HEK293 (cell line): ENCODE results near the gene GGN.

Experiments used
- CTCF ChIA-PET: fragments of 350-600 bp; formaldehyde crosslinking; extraction: SDS; loops from one replicate; lab custom pipeline; 2021; ENCODE audit warnings: antibody characterized with exemption; lab: Yijun Ruan, JAX
- POLR2A ChIA-PET: fragments of 300-600 bp; formaldehyde crosslinking; extraction: SDS; loops from one replicate; lab custom pipeline; 2020; ENCODE audit warnings: antibody characterized with exemption, inconsistent platforms; lab: Yijun Ruan, JAX
- H3K27ac ChIP-seq: fragments of 200-500 bp; sonication (Bioruptor generic); 2 replicates; pipeline ENCODE4 v1.5.1; 2014; ENCODE audit warnings: low read depth, low read length, control low read depth, inconsistent platforms; ENCODE audit errors: extremely low read depth
- H3K36me3 ChIP-seq, 2 experiments: fragments of 200-500 bp in 1 of 2; sonication (Bioruptor generic) in 1 of 2; 1 replicate in 1 of 2; 2 replicates in 1 of 2; pipeline ENCODE4 v1.5.1; 2014 to 2017; ENCODE audit warnings: inconsistent platforms in 2 of 2, low read length in 2 of 2; ENCODE audit not compliant: control insufficient read depth in 2 of 2, insufficient read depth in 1 of 2
- H3K4me1 ChIP-seq: fragments of 200-500 bp; sonication (Bioruptor generic); 2 replicates; pipeline ENCODE4 v1.5.1; 2014; ENCODE audit warnings: mild to moderate bottlenecking, low read length, inconsistent platforms; ENCODE audit not compliant: control insufficient read depth, insufficient read depth
- H3K4me3 ChIP-seq: 2 replicates; pipeline ENCODE4 v1.5.1; 2011; ENCODE audit warnings: low read depth, mild to moderate bottlenecking, control low read depth, low read length, moderate library complexity
- H3K9me3 ChIP-seq: fragments of 200-500 bp; sonication (Bioruptor generic); 2 replicates; pipeline ENCODE4 v1.5.1; 2014; ENCODE audit warnings: low read depth, low read length, inconsistent platforms; ENCODE audit not compliant: control insufficient read depth, insufficient read depth
- CTCF ChIP-seq: fragments of 450-650 bp; formaldehyde crosslinking; IDR thresholded peaks from 2 replicates; pipeline ENCODE4 v1.5.1; 2016; ENCODE audit warnings: missing biosample characterization, missing genetic modification characterization
- MYNN ChIP-seq: fragments of 450-650 bp; formaldehyde crosslinking; IDR thresholded peaks from 2 replicates; pipeline ENCODE4 v1.5.1; 2016; ENCODE audit warnings: missing biosample characterization, missing genetic modification characterization, borderline replicate concordance
- REPIN1 ChIP-seq: fragments of 450-650 bp; formaldehyde crosslinking; IDR thresholded peaks from 2 replicates; pipeline ENCODE4 v1.5.1; 2017; ENCODE audit warnings: missing biosample characterization, missing genetic modification characterization, low read depth
- REST ChIP-seq: fragments of 450-650 bp; formaldehyde crosslinking; IDR thresholded peaks from 2 replicates; pipeline ENCODE4 v1.5.1; 2016; ENCODE audit warnings: missing biosample characterization, missing genetic modification characterization
- SCRT2 ChIP-seq: fragments of 450-650 bp; formaldehyde crosslinking; IDR thresholded peaks from 2 replicates; pipeline ENCODE4 v1.5.1; 2016; ENCODE audit warnings: missing biosample characterization, missing genetic modification characterization
- ZBTB20 ChIP-seq: fragments of 450-650 bp; formaldehyde crosslinking; IDR thresholded peaks from 2 replicates; pipeline ENCODE4 v1.5.1; 2016; ENCODE audit warnings: missing biosample characterization, missing genetic modification characterization
- ZBTB21 ChIP-seq: fragments of 450-650 bp; formaldehyde crosslinking; IDR thresholded peaks from 2 replicates; pipeline ENCODE4 v1.5.1; 2017; ENCODE audit warnings: missing biosample characterization, missing genetic modification characterization
- ZFHX2 ChIP-seq: fragments of 450-650 bp; formaldehyde crosslinking; conservative IDR thresholded peaks from 2 replicates; pipeline ENCODE4 v1.5.1; 2016; ENCODE audit warnings: missing biosample characterization, missing genetic modification characterization
- ZNF157 ChIP-seq: fragments of 450-650 bp; formaldehyde crosslinking; IDR thresholded peaks from 2 replicates; pipeline ENCODE4 v1.5.1; 2016; ENCODE audit warnings: missing biosample characterization, missing genetic modification characterization
- ZNF202 ChIP-seq: fragments of 450-650 bp; formaldehyde crosslinking; IDR thresholded peaks from 2 replicates; pipeline ENCODE4 v1.5.1; 2016; ENCODE audit warnings: missing biosample characterization, missing genetic modification characterization, borderline replicate concordance
- ZNF223 ChIP-seq: fragments of 450-650 bp; formaldehyde crosslinking; IDR thresholded peaks from 2 replicates; pipeline ENCODE4 v1.5.1; 2016; ENCODE audit warnings: missing biosample characterization, missing genetic modification characterization
- ZNF23 ChIP-seq: fragments of 450-650 bp; formaldehyde crosslinking; IDR thresholded peaks from 2 replicates; pipeline ENCODE4 v1.5.1; 2016; ENCODE audit warnings: missing biosample characterization, missing genetic modification characterization, borderline replicate concordance
- ZNF24 ChIP-seq: fragments of 450-650 bp; formaldehyde crosslinking; IDR thresholded peaks from 2 replicates; pipeline ENCODE4 v1.5.1; 2016; ENCODE audit warnings: missing biosample characterization, missing genetic modification characterization
- ZNF266 ChIP-seq: fragments of 450-650 bp; formaldehyde crosslinking; IDR thresholded peaks from 2 replicates; pipeline ENCODE4 v1.5.1; 2016; ENCODE audit warnings: missing biosample characterization, missing genetic modification characterization, low read depth
- ZNF311 ChIP-seq: fragments of 450-650 bp; formaldehyde crosslinking; IDR thresholded peaks from 2 replicates; pipeline ENCODE4 v1.5.1; 2017; ENCODE audit warnings: missing biosample characterization, missing genetic modification characterization, borderline replicate concordance
- ZNF324 ChIP-seq: fragments of 450-650 bp; formaldehyde crosslinking; IDR thresholded peaks from 2 replicates; pipeline ENCODE4 v1.5.1; 2016; ENCODE audit warnings: missing biosample characterization, missing genetic modification characterization
- ZNF354C ChIP-seq: fragments of 450-650 bp; formaldehyde crosslinking; IDR thresholded peaks from 2 replicates; pipeline ENCODE4 v1.5.1; 2016; ENCODE audit warnings: missing biosample characterization, missing genetic modification characterization, low read depth, borderline replicate concordance
- ZNF391 ChIP-seq: fragments of 450-650 bp; formaldehyde crosslinking; IDR thresholded peaks from 2 replicates; pipeline ENCODE4 v1.5.1; 2016; ENCODE audit warnings: low read depth, missing biosample characterization, missing genetic modification characterization, borderline replicate concordance
- ZNF404 ChIP-seq: fragments of 450-650 bp; formaldehyde crosslinking; IDR thresholded peaks from 2 replicates; pipeline ENCODE4 v1.5.1; 2017; ENCODE audit warnings: missing biosample characterization, missing genetic modification characterization
- ZNF416 ChIP-seq: fragments of 450-650 bp; formaldehyde crosslinking; IDR thresholded peaks from 2 replicates; pipeline ENCODE4 v1.5.1; 2016; ENCODE audit warnings: missing biosample characterization, missing genetic modification characterization
- ZNF473 ChIP-seq: fragments of 450-650 bp; formaldehyde crosslinking; IDR thresholded peaks from 2 replicates; pipeline ENCODE4 v1.5.1; 2017; ENCODE audit warnings: missing biosample characterization, missing genetic modification characterization
- ZNF48 ChIP-seq: fragments of 450-650 bp; formaldehyde crosslinking; IDR thresholded peaks from 2 replicates; pipeline ENCODE4 v1.5.1; 2016; ENCODE audit warnings: missing biosample characterization, missing genetic modification characterization
- ZNF548 ChIP-seq: fragments of 450-650 bp; formaldehyde crosslinking; IDR thresholded peaks from 2 replicates; pipeline ENCODE4 v1.5.1; 2016; ENCODE audit warnings: missing biosample characterization, missing genetic modification characterization
- ZNF600 ChIP-seq: fragments of 450-650 bp; formaldehyde crosslinking; IDR thresholded peaks from 2 replicates; pipeline ENCODE4 v1.5.1; 2016; ENCODE audit warnings: missing biosample characterization, missing genetic modification characterization
- ZNF621 ChIP-seq: fragments of 450-650 bp; formaldehyde crosslinking; IDR thresholded peaks from 2 replicates; pipeline ENCODE4 v1.5.1; 2017; ENCODE audit warnings: missing biosample characterization, missing genetic modification characterization
- ZNF624 ChIP-seq: fragments of 450-650 bp; formaldehyde crosslinking; IDR thresholded peaks from 2 replicates; pipeline ENCODE4 v1.5.1; 2017; ENCODE audit warnings: missing biosample characterization, missing genetic modification characterization
- ZNF660 ChIP-seq: fragments of 450-650 bp; IDR thresholded peaks from 2 replicates; pipeline ENCODE4 v1.5.1; 2018; ENCODE audit warnings: missing biosample characterization, mild to moderate bottlenecking, missing genetic modification characterization
- ZNF707 ChIP-seq: fragments of 450-650 bp; formaldehyde crosslinking; IDR thresholded peaks from 2 replicates; pipeline ENCODE4 v1.5.1; 2016; ENCODE audit warnings: missing biosample characterization, missing genetic modification characterization
- ZNF747 ChIP-seq: fragments of 450-650 bp; formaldehyde crosslinking; IDR thresholded peaks from 2 replicates; pipeline ENCODE4 v1.5.1; 2016; ENCODE audit warnings: missing biosample characterization, missing genetic modification characterization
- ZNF792 ChIP-seq: fragments of 450-650 bp; formaldehyde crosslinking; IDR thresholded peaks from 2 replicates; pipeline ENCODE4 v1.5.1; 2016; ENCODE audit warnings: missing biosample characterization, missing genetic modification characterization
- TF ChIP-seq, protein P1 (sequence below): fragments of 450-650 bp; formaldehyde crosslinking; IDR thresholded peaks from 2 replicates; pipeline ENCODE4 v1.5.1; 2016; ENCODE audit warnings: missing biosample characterization, missing genetic modification characterization, low read depth
- TF ChIP-seq, protein P2 (sequence below): fragments of 450-650 bp; formaldehyde crosslinking; IDR thresholded peaks from 2 replicates; pipeline ENCODE4 v1.5.1; 2017; ENCODE audit warnings: missing biosample characterization, mild to moderate bottlenecking, missing genetic modification characterization, moderate library complexity

Gene GGN

DNA sequence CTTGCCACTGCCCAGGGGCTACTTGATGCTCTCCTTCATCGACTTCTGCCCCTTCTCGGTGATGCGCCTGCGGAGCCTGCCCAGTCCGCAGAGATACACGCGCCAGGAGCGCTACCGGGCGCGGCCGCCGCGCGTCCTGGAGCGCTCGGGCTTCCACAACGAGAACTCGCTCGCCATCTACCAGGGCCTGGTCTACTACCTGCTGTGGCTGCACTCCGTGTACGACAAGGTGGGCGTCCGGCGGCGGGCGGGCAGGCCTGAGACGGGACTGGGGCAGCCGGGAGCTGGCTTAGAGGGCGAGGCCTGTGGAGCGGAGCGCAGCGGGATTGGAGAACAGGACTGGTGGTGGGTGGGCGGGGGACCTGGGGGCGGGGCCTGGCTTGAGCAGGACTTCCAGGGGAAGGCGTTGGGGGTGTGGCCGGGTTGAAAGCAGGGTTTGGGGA lies 26.2 kb downstream of the GGN start:
- Histone ChIP-seq H3K4me1 (peaks cover 10% of the 10 kb centered on the region), H3K4me3 (peak overlapping the region; percentile 55), H3K36me3 (no peaks in the 10 kb centered on the region; a peak in 1 of 3 replicates), H3K27ac (no peak overlapping the region), H3K9me3 (no peaks in the 10 kb centered on the region)
- ChIA-PET POLR2A (interaction anchor here (0.6 to 2.8 kb wide), 15 partner anchors 8 to 1041 kb away, joined by 3 to 49 read pairs (median 4); partner anchors contain the start of genes EIF3K, FAM98C, GGN and KCNK6), CTCF (interaction anchor here (0.6 to 1.4 kb wide), 7 partner anchors 12 to 170 kb away, joined by 3 to 5 read pairs (median 4); partner anchors contain the start of genes CATSPERG and PSMD8)
- TF ChIP-seq REST (tag by site-specific recombination) (no peak), ZNF157 (tag by site-specific recombination) (no peak), ZNF23 (tag by site-specific recombination) (no peak), ZNF792 (tag by site-specific recombination) (no peak), ZNF391 (tag by site-specific recombination) (no peak), ZNF354C (tag by site-specific recombination) (no peak), ZNF621 (tag by site-specific recombination) (no peak), ZNF548 (no peak), ZNF324 (tag by site-specific recombination) (no peak), CTCF (tag by site-specific recombination) (peak; percentile 86), REPIN1 (tag by site-specific recombination) (no peak), ZBTB21 (no peak), ZNF223 (tag by site-specific recombination) (no peak), ZNF202 (tag by site-specific recombination) (no peak), ZNF747 (tag by site-specific recombination) (no peak), MYNN (tag by site-specific recombination) (no peak), ZNF473 (tag by site-specific recombination) (no peak), ZNF600 (tag by site-specific recombination) (peak; percentile 76; the same call in 1 of the 2 replicates), ZNF624 (tag by site-specific recombination) (no peak), ZBTB20 (no peak; the same call in 1 of the 2 replicates), ZNF404 (no peak), ZNF266 (tag by site-specific recombination) (no peak), ZNF707 (tag by site-specific recombination) (no peak), ZNF311 (tag by site-specific recombination) (no peak), ZNF660 (no peak), ZNF48 (no peak), SCRT2 (tag by site-specific recombination) (no peak), ZNF416 (no peak), ZFHX2 (tag by site-specific recombination) (no peak), ZNF24 (tag by site-specific recombination) (no peak)
- TF ChIP-seq, protein P1, sequence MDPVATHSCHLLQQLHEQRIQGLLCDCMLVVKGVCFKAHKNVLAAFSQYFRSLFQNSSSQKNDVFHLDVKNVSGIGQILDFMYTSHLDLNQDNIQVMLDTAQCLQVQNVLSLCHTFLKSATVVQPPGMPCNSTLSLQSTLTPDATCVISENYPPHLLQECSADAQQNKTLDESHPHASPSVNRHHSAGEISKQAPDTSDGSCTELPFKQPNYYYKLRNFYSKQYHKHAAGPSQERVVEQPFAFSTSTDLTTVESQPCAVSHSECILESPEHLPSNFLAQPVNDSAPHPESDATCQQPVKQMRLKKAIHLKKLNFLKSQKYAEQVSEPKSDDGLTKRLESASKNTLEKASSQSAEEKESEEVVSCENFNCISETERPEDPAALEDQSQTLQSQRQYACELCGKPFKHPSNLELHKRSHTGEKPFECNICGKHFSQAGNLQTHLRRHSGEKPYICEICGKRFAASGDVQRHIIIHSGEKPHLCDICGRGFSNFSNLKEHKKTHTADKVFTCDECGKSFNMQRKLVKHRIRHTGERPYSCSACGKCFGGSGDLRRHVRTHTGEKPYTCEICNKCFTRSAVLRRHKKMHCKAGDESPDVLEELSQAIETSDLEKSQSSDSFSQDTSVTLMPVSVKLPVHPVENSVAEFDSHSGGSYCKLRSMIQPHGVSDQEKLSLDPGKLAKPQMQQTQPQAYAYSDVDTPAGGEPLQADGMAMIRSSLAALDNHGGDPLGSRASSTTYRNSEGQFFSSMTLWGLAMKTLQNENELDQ (tag by site-specific recombination) = no peak
- TF ChIP-seq, protein P2, sequence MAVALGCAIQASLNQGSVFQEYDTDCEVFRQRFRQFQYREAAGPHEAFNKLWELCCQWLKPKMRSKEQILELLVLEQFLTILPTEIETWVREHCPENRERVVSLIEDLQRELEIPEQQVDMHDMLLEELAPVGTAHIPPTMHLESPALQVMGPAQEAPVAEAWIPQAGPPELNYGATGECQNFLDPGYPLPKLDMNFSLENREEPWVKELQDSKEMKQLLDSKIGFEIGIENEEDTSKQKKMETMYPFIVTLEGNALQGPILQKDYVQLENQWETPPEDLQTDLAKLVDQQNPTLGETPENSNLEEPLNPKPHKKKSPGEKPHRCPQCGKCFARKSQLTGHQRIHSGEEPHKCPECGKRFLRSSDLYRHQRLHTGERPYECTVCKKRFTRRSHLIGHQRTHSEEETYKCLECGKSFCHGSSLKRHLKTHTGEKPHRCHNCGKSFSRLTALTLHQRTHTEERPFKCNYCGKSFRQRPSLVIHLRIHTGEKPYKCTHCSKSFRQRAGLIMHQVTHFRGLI (tag by site-specific recombination) = peak; percentile 82; the same call in 1 of the 2 replicates
